Measurements from ENCODE around the gene SEMA6C.
A peak's percentile ranks its signal among the peaks of the same experiment; 100 is the strongest.
"Not testable (repeated sequence)": the region's sequence is repeated elsewhere in the genome, so short reads cannot be mapped to it uniquely, and the experiment has no call there.

Gene SEMA6C

DNA sequence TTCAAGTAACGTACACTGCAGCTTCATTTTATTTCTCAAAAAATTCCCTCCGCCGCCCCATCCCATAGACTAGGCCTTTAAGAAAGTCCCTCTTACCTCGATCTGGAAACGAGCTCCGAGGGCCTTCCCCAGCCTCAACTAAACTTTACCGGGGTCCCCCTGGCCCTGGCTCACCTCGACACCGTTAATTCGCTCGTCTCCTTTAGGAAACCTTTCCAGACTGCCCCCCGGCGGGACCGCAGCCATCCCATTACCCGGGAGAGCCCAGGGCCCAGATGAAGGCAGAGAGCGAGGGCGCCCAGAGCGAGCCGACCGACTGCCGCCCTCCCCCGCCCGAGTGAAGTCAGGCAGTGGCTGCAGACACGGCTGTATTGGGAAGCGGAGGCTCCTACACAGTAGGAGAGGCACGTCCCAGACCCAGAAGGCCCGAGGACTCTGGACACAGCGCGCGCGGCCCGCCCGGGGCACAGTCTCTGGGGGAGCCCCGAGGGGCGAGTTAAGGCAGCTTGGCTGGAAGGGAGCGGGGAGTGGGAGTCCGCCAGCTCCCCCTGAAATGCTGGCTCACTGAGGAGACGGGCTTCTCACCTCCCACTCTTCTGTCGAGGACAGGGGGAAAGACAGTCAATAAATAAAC is 14.6 kb downstream of the SEMA6C start:
- DNase-seq (ENCODE audit: low read depth in 2 of 2) = no peak

DNA sequence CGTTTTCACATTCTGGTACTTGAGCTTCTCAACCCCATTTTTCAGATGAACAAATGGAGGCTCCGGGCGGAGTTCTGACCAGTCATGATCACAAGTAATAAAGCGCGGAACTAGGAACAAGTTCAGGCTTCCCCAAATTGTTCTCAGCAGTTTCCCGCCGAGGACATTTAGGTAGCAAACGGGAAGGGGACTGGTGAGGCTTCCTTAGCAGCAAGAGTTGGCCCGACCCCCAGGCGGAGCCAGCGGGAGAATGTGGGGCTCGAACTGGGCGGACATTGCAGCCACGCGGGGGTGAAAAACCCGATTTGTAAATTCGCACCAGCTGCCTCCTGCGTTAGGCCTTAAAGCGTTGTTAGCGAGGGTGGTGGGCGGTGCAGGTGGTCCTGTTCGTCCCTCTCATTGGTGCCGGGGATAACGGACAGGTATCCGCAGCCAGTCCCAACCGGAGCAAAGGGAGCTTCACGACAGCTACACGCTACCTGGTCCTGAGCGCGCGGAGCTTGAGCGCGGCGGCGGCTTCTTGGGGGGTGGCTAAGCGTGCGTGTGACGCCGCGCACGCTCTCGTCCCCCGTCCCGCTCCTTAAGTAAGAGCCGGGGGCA is 15.3 kb downstream of the SEMA6C start:
- DNase-seq (ENCODE audit: low read depth in 2 of 2) = peak; percentile 79 to 81

DNA sequence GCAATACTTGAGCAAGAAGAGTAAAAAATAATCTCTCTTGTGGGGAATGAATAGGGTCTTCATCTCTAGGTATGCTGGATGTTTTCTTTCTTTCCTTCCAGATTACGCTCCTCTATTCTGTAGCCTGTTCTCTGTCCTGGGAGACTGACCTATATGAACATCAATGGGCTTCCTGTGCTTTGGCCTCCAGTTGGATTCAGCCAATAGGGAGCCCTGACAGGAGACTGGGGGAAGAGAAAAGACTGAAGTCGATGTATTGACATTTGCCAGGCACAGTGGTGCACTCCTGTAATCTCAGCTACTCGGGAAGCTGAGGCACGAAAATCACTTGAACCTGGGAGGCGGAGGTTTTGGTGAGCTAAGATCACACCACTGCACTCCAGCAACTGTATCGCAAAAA is 17.6 kb downstream of the SEMA6C start:
- no peak for DNase-seq (ENCODE audit: low read depth in 2 of 2)

DNA sequence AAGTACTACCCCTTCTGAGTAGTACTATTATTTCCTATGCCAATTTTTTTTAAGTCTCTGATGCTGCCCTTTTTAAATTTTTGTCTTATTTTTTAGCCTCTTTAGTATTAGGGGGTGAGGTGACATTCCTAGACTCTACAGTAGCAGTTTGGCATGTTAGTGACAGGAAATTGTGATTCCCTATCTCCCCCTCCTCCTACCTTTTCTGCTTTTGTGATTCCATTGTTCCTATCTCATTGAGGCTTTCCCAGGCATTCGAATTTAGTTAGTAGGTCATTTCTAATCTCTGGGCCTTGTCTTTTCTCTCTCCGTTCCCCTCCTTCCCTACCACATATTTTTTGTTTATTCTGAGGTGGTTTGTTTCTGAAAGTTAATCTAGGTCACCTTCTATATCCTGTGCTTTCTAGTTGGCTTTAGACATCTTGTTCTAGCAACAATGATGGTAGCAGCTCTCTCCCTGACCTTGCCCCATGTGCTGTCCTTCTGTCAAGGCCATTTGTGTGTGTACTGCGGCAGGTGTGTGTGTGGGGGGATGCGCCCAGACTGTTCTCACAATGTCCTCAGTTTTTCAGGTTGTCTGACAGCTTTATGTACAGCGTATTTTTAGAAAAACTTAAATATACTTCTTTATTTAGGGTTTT is 21.5 kb downstream of the SEMA6C start:
- DNase-seq (ENCODE audit: low read depth in 2 of 2) = no peak

DNA sequence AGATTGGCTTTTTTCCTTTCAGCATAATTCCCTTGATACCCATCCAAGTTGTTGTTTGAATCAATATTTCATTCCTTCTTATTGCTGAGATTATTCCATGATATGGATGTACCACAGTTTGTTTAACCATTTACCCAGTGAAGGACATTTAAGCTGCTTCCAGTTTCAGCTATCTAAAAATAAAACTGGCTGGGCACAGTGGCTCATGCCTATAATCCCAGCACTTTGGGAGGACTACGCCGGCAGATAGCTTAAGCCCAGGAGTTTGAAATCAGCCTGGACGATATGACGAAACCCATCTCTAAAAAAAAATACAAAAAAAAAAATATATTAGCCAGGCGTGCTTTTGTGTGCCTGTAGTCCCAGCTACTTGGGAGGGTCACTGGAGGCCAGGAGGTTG is 32.6 kb downstream of the SEMA6C start:
- no peak for DNase-seq (ENCODE audit: low read depth in 2 of 2)

DNA sequence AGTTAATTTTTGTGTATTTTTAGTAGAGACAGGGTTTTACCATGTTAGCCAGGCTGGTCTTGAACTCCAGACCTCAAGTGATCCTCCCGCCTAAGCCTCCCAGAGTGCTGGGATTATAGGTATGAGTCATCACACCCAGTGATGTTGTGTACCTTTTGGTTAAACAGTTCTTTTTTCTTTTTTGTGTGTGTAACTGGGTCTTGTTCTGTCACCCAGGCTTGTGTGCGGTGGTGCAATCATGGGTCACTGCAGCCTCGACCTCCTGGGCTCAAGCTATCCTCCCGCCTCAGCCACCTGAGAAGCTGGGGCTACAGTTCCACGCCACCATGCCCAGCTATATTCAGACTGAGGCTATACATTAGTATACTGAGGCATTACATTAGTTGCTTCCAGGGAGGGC is 38.1 kb downstream of the SEMA6C start:
- DNase-seq (ENCODE audit: low read depth in 2 of 2) = no peak

DNA sequence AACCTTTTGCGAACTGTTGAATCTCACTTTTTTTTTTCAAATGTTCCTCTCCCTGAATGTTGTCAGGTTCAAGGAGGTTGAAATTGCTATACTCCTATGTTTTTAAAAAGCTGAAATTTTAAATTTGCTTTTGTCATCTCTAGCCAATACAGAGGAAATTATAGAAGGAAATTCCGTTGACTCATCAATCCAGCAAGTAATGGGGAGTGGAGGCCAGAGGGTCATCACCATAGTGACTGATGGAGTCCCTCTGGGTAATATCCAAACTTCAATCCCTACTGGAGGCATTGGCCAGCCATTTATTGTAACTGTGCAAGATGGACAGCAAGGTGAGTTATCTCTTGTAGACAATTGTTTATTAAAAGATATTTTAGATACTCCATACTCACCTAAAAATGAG is 39.5 kb downstream of the SEMA6C start:
- DNase-seq (ENCODE audit: low read depth in 2 of 2) = no peak

DNA sequence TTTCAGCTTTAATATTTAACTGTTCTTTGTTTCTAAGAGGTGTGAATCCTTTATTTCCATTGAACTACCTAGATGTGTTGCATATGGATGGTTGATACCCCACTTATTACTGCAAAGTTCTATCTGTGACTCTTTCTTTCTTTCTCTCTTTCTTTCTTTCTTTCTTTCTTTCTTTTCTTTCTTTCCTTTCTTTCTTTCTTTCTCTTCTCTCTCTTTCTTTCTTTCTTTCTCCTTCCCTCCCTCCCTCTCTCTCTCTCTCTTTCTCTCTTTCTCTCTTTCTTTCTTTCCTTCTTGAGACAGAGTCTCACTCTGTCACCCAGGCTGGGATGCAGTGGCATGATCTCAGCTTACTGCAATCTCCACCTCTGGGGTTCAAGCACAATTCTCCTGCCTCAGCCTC is 41.8 kb downstream of the SEMA6C start:
- DNase-seq (ENCODE audit: low read depth in 2 of 2) = no peak

DNA sequence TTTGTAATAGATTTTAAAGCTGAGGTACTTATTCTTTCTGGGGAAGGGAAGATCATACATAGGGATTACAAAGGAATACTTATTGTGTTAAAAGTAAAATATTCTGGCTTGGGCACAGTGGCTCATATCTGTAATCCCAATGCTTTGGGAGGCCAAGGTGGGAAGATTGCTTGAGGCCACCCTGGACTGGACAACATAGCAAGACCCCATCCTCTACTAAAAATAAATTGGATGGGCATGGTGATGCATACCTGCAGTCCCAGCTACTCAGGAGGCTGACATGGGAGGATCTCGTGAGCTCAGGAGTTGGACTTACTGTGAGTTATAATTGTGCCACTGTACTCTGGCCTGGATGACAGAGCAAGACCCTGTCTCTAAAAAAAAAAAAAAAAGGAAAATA is 48.3 kb downstream of the SEMA6C start:
- no peak for DNase-seq (ENCODE audit: low read depth in 2 of 2)

DNA sequence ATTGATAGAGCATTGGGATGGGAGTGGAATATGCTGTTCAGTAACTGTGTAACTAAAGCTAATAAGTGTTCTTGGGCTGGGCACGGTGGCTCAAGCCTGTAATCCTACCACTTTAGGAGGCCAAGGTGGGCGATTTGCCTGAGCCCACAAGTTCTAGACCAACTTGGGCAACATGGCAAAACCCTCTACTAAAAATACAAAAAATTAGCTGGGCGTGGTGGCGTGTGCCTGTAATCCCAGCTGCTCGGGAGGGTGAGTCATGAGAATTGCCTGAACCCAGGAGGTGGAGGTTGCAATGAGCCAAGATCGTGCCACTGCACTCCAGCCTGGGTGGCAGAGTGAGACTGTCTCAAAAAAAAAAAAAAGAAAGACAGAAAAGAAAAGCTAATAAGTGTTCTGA is 49.0 kb downstream of the SEMA6C start:
- DNase-seq (ENCODE audit: low read depth in 2 of 2) = not testable (repeated sequence)

DNA sequence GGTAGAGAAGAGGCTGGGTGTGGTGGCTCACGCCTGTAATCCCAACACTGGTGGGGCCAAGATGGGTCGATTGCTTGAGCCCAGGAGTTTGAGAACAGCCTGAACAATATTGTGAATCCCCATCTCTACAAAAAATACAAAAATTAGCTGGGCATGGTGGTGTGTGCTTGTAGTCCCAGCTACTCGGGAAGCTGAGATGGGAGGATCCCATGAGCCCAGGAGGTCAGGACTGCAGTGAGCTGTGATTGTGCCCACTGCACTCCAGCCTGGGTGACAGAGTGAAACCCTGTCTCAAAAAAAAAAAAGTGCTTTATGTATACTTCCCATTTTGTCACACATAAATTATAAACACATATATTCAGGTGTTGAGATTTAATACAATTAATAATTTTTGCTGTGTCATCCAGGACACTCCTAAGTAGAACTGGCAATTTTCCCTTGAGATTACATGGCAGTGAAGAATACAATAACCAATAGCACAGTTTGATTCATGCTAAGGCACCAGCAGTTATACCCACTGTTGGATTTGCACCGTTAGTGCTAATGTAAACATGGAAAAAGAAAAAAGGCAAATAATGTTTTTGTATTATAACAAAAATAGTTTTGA is 60.4 kb downstream of the SEMA6C start:
- no peak for DNase-seq (ENCODE audit: low read depth in 2 of 2)

All from stimulated activated CD8-positive, alpha-beta memory T cell treated with anti-CD3 and anti-CD28 coated beads, Interleukin-15, amount 100 ng/mL, for 48 hours (primary cell).